Keratinocyte (primary cell): ENCODE measurements around the gene BABAM2. TPM values are rescaled to one million over a fixed set of nuclear protein-coding genes. Genes with fewer than 3 reads are reported as not detected.

Source experiments
- DNase-seq: peaks from one replicate; pipeline ENCODE4 v3.0.0-alpha.2; 2011; ENCODE audit warnings: low read depth, missing footprints, low spot score
- FAIRE-seq: peaks from 2 replicates; lab custom pipeline; 2011; peaks lifted over from hg19 to GRCh38; lab: Jason Lieb, UNC
- H2AFZ ChIP-seq: 2 replicates; pipeline ENCODE4 v1.6.0; 2012; ENCODE audit warnings: low read length, control low read depth, inconsistent platforms; ENCODE audit not compliant: control insufficient read depth
- H3K27ac ChIP-seq: 2 replicates; pipeline ENCODE4 v1.5.1; 2011; ENCODE audit warnings: low read length; ENCODE audit not compliant: control insufficient read depth, insufficient read depth
- H3K27me3 ChIP-seq: 3 replicates; pipeline ENCODE4 v1.6.0; 2011; ENCODE audit warnings: low read length; ENCODE audit not compliant: control insufficient read depth, insufficient read depth; ENCODE audit errors: extremely low read depth
- H3K36me3 ChIP-seq, 2 experiments: 2 replicates in 1 of 2; 3 replicates in 1 of 2; pipeline ENCODE4 v1.5.1; 2011; ENCODE audit warnings: low read length in 2 of 2, mild to moderate bottlenecking in 1 of 2; ENCODE audit not compliant: control insufficient read depth in 2 of 2, insufficient read depth in 2 of 2; ENCODE audit errors: extremely low read depth in 1 of 2
- H3K4me1 ChIP-seq: 3 replicates; pipeline ENCODE4 v1.5.1; 2011; ENCODE audit warnings: low read length; ENCODE audit not compliant: control insufficient read depth, insufficient read depth; ENCODE audit errors: extremely low read depth
- H3K4me2 ChIP-seq: 3 replicates; pipeline ENCODE4 v1.6.0; 2011; ENCODE audit warnings: low read depth, low read length; ENCODE audit not compliant: control insufficient read depth, insufficient read depth; ENCODE audit errors: extremely low read depth
- H3K4me3 ChIP-seq, 3 experiments: fragments of 200-600 bp in 1 of 3; sonication (generic) in 1 of 3; 2 replicates in 2 of 3; 3 replicates in 1 of 3; pipeline ENCODE4 v1.5.1; 2011 to 2016; ENCODE audit warnings: low read length in 3 of 3, mild to moderate bottlenecking in 3 of 3, control low read depth in 2 of 3, inconsistent platforms in 1 of 3, low read depth in 1 of 3, mixed read lengths in 1 of 3, mixed run types in 1 of 3, moderate library complexity in 1 of 3; ENCODE audit not compliant: control insufficient read depth in 2 of 3, insufficient read depth in 2 of 3; ENCODE audit errors: extremely low read depth in 1 of 3
- H3K79me2 ChIP-seq: 2 replicates; pipeline ENCODE4 v1.6.0; 2012; ENCODE audit warnings: low read length; ENCODE audit not compliant: control insufficient read depth, insufficient read depth
- H3K9ac ChIP-seq: 3 replicates; pipeline ENCODE4 v1.6.0; 2011; ENCODE audit warnings: low read length; ENCODE audit not compliant: control insufficient read depth, insufficient read depth; ENCODE audit errors: extremely low read depth
- H3K9me1 ChIP-seq: 3 replicates; pipeline ENCODE4 v1.6.0; 2011; ENCODE audit warnings: low read length; ENCODE audit not compliant: control insufficient read depth, insufficient read depth; ENCODE audit errors: extremely low read depth
- H3K9me3 ChIP-seq: 2 replicates; pipeline ENCODE4 v1.5.1; 2012; ENCODE audit warnings: low read depth, low read length; ENCODE audit not compliant: control insufficient read depth
- H4K20me1 ChIP-seq: 3 replicates; pipeline ENCODE4 v1.6.0; 2011; ENCODE audit warnings: low read length; ENCODE audit not compliant: control insufficient read depth, insufficient read depth; ENCODE audit errors: extremely low read depth
- EZH2 ChIP-seq: IDR thresholded peaks from one replicate; pipeline ENCODE4 v1.6.1; 2012; ENCODE audit warnings: inconsistent platforms, mild to moderate bottlenecking, low read length, moderate library complexity
- dilution Hi-C: fragments of 300-500 bp; cut with MboI; formaldehyde crosslinking; loops from one replicate; pipeline ENCODE4 v1.7.0; 2020; ENCODE audit warnings: low sequenced_read_pairs; ENCODE audit not compliant: extremely low pct_ligation_motif_present
- polyA plus RNA-seq, 5 experiments: library from polyadenylated mRNA; depleted of rRNA in 3 of 5; stranded (reverse) in 3 of 5; stranded (forward) in 1 of 5; unstranded in 1 of 5; fragments of >200 nt; gene quantifications; 1 replicate in 1 of 5; 2 replicates in 3 of 5; 3 replicates in 1 of 5; pipeline versions ENCODE4 v1.2.1 to v1.2.3, GENCODE V29; 2011 to 2012; ENCODE audit warnings: missing spikeins in 2 of 5, low read depth in 1 of 5, low replicate concordance in 1 of 5
- TF ChIP-seq, protein P1 (sequence below), 3 experiments: IDR thresholded peaks in 1 of 3; conservative IDR thresholded peaks in 1 of 3; optimal IDR thresholded peaks in 1 of 3; 2 replicates in 2 of 3; 3 replicates in 1 of 3; pipeline versions ENCODE3 to v1.5.1; 2011; ENCODE audit warnings: low read length in 3 of 3, mild to moderate bottlenecking in 3 of 3, moderate library complexity in 2 of 3, control low read depth in 1 of 3, inconsistent platforms in 1 of 3; ENCODE audit not compliant: insufficient read depth in 2 of 3; ENCODE audit errors: extremely low read depth in 1 of 3

The BABAM2 gene
- polyA plus RNA-seq, 1 donor (not counting 4 experiments of a cell fraction or from before 2014, with no cell fraction given), result 29.8 TPM

GRCh38 chr2:27996156-27996922 is 105.8 kb downstream of the BABAM2 start:
- Histone ChIP-seq H3K27ac (no peak overlapping the region), H3K4me1 (peaks cover 17% of the 10 kb centered on the region)
- DNase-seq, result no peak

GRCh38 chr2:28000287-28000686 is 109.8 kb downstream of the BABAM2 start:
- H3K4me2 ChIP-seq, result no peak overlapping the region
- H3K36me3 ChIP-seq, result no peaks in the 10 kb centered on the region
- H4K20me1 ChIP-seq, result no peaks in the 10 kb centered on the region
- no peak for TF ChIP-seq EZH2
- TF ChIP-seq, protein P1, sequence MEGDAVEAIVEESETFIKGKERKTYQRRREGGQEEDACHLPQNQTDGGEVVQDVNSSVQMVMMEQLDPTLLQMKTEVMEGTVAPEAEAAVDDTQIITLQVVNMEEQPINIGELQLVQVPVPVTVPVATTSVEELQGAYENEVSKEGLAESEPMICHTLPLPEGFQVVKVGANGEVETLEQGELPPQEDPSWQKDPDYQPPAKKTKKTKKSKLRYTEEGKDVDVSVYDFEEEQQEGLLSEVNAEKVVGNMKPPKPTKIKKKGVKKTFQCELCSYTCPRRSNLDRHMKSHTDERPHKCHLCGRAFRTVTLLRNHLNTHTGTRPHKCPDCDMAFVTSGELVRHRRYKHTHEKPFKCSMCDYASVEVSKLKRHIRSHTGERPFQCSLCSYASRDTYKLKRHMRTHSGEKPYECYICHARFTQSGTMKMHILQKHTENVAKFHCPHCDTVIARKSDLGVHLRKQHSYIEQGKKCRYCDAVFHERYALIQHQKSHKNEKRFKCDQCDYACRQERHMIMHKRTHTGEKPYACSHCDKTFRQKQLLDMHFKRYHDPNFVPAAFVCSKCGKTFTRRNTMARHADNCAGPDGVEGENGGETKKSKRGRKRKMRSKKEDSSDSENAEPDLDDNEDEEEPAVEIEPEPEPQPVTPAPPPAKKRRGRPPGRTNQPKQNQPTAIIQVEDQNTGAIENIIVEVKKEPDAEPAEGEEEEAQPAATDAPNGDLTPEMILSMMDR (optimal IDR thresholded peaks at IDR 0.05 in 1 of 3, IDR thresholded peaks at IDR 0.05 in 1 of 3, conservative IDR thresholded peaks at IDR 0.05 in 1 of 3; ENCODE audit: extremely low read depth in 1 of 3, insufficient read depth in 2 of 3, low read length in 3 of 3), result no peak
- dilution Hi-C loops, result no loop called here
- H3K9ac ChIP-seq, result no peak overlapping the region
- no peak overlapping the region for H3K27ac ChIP-seq
- H3K9me3 ChIP-seq, result no peaks in the 10 kb centered on the region
- no peaks in the 10 kb centered on the region for H3K9me1 ChIP-seq
- H3K79me2 ChIP-seq, result no peaks in the 10 kb centered on the region
- DNase-seq, result no peak
- peaks cover 13% of the 10 kb centered on the region for H3K4me1 ChIP-seq
- no peak overlapping the region for H3K4me3 ChIP-seq
- H3K27me3 ChIP-seq, result no peaks in the 10 kb centered on the region
- FAIRE-seq, result no peak
- H2AFZ ChIP-seq, result no peak overlapping the region

More at GRCh38 chr2:27996156-27996922, 105.8 kb downstream of the BABAM2 start:
- Histone ChIP-seq H3K9ac (no peak overlapping the region), H4K20me1 (no peaks in the 10 kb centered on the region), H3K79me2 (no peaks in the 10 kb centered on the region), H2AFZ (no peak overlapping the region), H3K36me3 (no peaks in the 10 kb centered on the region), H3K9me3 (no peaks in the 10 kb centered on the region), H3K27me3 (no peaks in the 10 kb centered on the region), H3K4me3 (no peak overlapping the region), H3K9me1 (no peaks in the 10 kb centered on the region), H3K4me2 (no peak overlapping the region)
- FAIRE-seq, result no peak
- no peak for TF ChIP-seq EZH2
- TF ChIP-seq, protein P1 (optimal IDR thresholded peaks at IDR 0.05 in 1 of 3, IDR thresholded peaks at IDR 0.05 in 1 of 3, conservative IDR thresholded peaks at IDR 0.05 in 1 of 3; ENCODE audit: extremely low read depth in 1 of 3, insufficient read depth in 2 of 3, low read length in 3 of 3), result no peak
- dilution Hi-C loops, result no loop called here
